GM12874 (cell line): ENCODE data around the gene SMCO4.

ENCODE experiments used
- TF ChIP-seq, protein P1 (sequence below): IDR thresholded peaks from 2 replicates; pipeline ENCODE4 v1.5.1; 2011; ENCODE audit warnings: low read depth, mild to moderate bottlenecking, control low read depth, low read length, moderate library complexity; ENCODE audit not compliant: insufficient read depth

Gene SMCO4

DNA sequence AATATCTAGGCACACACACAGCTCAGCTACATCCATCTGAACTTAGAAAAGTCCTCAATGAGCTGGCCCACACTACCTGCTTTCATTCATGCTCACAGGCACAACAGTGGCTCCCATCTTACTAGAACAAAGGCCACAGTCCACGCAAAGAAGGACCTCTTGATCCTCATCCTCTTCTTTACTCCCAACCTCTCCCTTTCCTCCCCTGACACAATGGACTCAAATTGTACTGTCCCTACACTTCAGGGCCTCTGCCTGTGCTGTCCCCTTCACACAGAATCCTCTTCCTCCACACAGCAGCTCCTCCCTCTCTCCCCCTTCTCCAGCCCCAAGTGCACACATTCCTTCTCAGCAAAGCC, 12.7 kb downstream of the SMCO4 start:
- TF ChIP-seq, protein P1, sequence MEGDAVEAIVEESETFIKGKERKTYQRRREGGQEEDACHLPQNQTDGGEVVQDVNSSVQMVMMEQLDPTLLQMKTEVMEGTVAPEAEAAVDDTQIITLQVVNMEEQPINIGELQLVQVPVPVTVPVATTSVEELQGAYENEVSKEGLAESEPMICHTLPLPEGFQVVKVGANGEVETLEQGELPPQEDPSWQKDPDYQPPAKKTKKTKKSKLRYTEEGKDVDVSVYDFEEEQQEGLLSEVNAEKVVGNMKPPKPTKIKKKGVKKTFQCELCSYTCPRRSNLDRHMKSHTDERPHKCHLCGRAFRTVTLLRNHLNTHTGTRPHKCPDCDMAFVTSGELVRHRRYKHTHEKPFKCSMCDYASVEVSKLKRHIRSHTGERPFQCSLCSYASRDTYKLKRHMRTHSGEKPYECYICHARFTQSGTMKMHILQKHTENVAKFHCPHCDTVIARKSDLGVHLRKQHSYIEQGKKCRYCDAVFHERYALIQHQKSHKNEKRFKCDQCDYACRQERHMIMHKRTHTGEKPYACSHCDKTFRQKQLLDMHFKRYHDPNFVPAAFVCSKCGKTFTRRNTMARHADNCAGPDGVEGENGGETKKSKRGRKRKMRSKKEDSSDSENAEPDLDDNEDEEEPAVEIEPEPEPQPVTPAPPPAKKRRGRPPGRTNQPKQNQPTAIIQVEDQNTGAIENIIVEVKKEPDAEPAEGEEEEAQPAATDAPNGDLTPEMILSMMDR, result no peak

- TF ChIP-seq, protein P1, result no peak
Observed at GRCh38 chr11:93529707-93530467, 13.3 kb downstream of the SMCO4 start.

- TF ChIP-seq, protein P1, result no peak
Observed at GRCh38 chr11:93528757-93529645, 14.2 kb downstream of the SMCO4 start.

GRCh38 chr11:93528252-93528651, 14.9 kb downstream of the SMCO4 start:
- TF ChIP-seq, protein P1, result no peak

DNA sequence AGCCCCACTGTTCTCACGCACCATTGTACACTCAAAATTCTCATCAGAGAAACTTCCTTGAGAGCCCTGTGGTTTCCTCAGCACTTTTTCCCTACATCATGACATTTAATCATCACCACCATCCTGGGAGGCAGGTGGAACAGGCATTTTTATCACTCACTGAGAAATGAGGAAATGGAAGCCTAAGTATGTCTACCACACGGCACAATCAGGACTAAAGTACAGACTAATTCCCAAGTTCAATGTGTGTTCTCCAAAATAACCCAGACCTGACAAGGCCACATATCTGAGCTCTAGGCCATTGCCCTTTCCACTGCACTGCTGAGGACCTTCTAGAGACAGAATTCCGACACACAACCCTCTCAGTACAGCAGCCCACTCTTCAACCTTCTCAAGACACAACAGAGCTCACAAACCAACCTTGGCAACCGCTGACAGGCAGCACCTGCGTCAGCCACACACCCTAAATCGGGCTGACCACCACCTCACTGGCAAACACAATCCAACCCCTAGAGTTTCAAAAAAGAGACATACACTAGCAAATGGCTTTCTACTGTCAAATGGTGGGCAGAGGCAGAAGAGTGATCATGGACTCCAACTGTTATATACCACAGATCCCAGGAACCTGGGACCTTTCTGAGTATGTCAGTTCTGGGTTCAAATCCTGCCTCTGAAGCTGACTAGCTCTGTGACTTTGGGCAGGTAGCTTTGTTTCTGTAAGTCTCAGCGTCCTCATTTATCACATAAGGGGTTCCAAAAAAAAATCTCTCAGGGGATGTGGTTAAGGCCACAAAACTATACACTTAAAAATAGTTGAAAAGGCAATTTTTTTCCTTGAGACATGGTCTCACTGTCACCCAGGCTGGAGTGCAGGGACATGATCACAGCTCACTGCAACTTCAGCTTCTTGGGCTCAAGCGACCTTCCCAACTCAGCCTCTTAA, 16.3 kb downstream of the SMCO4 start:
- TF ChIP-seq, protein P1, result no peak

DNA sequence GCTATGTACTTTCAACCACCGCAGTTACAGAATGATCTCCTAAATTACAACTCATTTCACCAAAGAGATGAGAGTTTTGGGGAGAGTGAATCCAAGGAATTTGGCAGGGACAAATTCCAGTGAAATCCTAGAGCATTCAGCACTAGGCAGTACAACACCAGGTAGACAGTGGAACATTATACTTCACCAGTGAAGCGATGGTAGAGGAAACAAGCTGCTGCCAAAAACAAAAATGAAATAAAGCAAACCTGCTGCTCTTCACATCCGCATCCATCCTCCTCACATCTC, 16.9 kb downstream of the SMCO4 start:
- TF ChIP-seq, protein P1, result no peak
